Muscle of arm (tissue), 12 donors: Measurements from ENCODE around the gene MORN1. TPM values are rescaled to one million over a fixed set of nuclear protein-coding genes. Genes with fewer than 3 reads are reported as not detected.

ENCODE experiments used
- DNase-seq: peaks from one replicate; pipeline ENCODE4 v3.0.0-alpha.2; 2013
- polyA plus RNA-seq, 12 donors: library from polyadenylated mRNA; unstranded; fragments of 120-200 nt; gene quantifications; one replicate each; pipeline ENCODE4 v1.2.1, GENCODE V29; 2013; ENCODE audit not compliant: insufficient read length in 12 of 12

MORN1 gene
- polyA plus RNA-seq, 12 donors = 4.4 to 9.4 (median 5.7) TPM; not detected in 1

DNA sequence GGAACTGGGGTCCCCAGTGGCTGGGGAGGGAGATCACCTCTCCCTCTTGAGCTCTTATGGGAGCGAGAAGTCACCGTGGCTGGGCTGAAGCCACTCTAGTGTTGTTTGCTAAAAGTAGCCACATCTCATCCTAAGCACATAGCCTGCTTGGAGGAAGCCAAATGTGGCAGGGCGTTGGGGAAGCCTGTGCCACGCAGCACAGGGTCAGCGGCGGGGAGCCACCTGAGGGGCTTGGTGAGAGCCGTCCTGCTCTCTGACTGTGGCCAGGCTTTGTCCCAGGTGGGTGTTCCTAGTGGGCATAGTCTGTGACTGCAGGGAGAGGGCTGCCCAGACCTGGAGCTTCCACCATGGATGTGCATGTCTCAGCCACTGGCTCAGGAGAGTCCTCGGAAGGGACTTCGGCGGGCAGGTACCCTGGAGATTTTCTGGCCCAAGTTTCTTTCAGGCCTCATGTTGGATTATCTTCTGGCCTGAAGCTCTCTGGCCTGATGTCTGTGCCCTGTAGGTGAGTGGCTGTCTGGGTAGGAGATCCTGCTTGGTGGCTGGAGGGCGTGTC, 38.9 kb downstream of the MORN1 start:
- no peak for DNase-seq

GRCh38 chr1:2351723-2352122, 39.6 kb downstream of the MORN1 start:
- DNase-seq = no peak

GRCh38 chr1:2350911-2351655, 40.3 kb downstream of the MORN1 start:
- DNase-seq = no peak

GRCh38 chr1:2350501-2350900, 40.9 kb downstream of the MORN1 start:
- no peak for DNase-seq

DNA sequence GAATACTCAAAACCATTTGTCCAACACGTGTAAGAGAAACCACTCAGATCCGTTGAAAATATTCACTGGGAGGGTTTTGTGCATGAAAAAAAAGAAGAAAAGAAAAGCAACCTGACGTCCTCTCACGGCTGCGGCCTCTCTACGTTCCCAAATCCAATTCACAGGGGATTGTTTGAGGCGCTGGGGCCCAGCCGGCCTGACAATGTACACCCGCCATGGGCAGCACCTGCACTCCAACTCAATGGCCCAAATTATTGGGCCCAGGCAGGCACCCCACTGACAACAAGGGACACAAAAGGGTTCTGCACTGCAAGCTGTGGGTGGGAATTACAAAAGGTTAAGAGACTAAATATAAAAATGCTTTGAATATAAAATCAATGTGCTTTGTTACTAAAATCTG, 41.5 kb downstream of the MORN1 start:
- no peak for DNase-seq

- DNase-seq = no peak
Measured at GRCh38 chr1:2348346-2349325, 42.7 kb downstream of the MORN1 start.

GRCh38 chr1:2347896-2348295, 43.5 kb downstream of the MORN1 start:
- no peak for DNase-seq

DNA sequence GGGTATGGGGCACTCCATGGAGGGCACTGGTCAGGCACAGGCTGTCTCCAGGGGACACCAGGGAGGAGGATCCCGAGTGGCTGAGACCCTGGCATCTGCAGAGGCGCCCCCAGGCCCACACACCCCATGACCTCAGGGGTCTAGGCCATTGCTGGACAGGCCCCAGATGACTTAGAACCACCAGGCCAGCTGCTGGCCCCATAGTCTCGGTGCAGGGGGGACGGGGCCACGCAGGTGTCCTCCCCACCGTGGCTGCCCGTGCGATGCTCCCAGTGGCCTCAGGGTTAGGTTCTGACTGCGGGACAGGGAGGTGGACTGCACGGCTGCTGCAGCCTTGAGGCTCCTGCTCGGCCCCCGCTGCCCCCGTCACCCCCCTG, 44.0 kb downstream of the MORN1 start:
- DNase-seq = no peak

GRCh38 chr1:2346691-2347408, 44.5 kb downstream of the MORN1 start:
- no peak for DNase-seq

- DNase-seq = no peak
Measured at GRCh38 chr1:2345297-2346075, 45.9 kb downstream of the MORN1 start.

GRCh38 chr1:2344744-2345296, 46.5 kb downstream of the MORN1 start:
- DNase-seq = no peak

- no peak for DNase-seq
Measured at GRCh38 chr1:2344121-2344681, 47.2 kb downstream of the MORN1 start.

DNA sequence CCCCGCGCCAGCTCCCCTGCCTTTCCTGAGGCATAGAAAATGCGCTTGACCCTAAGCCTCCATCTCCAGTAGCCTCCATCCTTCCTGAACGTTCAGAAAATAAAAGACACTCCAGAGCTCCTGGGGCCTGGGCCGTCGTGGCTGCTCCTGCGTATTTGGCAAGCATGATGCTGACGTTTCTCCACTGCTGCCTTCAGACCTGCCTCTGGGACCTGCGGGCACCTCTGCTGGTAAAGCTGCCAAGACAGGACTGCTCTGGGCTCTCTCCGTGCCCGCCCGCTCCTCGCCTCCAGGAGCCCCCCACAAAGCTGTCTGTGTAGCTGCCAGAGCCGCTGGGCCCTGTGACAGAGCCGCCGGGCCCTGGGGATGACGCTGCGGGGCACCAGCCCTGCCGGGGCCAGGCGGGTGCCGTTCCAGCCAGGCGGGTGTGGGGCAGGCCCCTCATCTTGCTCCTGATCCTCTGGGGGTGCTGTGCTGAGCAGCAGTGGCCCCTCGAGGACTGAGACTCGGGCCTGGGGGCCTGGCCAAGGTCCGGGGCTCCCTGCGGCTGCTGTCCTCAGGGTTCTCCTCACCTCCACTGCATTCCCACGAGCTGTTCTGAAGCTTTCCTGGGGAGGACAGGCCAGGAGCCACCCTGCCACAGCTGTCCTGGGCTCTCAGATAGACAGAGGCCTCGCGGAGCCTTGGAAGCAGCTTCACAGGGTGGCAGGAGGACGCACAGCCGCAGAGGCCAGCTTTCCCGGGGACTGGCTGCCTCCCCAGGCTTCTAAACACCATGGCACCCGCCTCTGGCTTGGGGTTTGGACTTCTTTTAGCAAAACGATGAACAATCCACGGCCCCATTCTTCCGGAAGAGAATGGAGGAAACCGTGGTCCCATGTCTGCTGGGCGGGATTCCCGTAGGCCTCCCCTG, 48.1 kb downstream of the MORN1 start:
- no peak for DNase-seq

DNA sequence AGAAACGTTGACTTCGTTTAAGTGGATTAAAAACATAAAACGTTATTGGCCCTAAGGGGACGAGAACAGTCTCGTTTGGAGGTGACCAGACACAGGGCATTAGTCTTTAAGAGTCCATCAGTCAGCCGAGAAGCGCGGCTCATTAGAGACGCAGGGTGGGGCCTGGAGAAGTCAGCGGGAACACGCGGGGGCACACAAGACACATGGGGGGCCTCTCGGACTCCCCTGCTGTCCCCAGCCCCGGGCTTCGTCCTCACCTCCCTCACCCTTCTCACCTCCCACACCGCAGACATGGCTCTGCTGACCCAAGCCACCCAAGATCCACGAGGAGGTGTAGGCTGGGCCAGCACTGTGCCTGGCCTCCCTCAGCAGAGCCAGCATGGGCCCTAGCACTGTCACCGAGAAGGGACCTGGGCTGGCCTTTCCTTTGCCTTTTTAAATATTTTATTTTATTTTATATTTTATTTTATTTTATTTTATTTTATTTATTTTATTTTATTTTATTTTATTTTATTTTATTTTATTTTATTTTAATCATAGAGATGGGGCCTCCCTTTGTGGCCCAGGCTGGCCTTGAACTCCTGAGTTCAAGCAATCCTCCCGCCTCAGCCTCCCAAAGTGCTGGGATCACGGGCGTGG, 48.9 kb downstream of the MORN1 start:
- DNase-seq = no peak

DNA sequence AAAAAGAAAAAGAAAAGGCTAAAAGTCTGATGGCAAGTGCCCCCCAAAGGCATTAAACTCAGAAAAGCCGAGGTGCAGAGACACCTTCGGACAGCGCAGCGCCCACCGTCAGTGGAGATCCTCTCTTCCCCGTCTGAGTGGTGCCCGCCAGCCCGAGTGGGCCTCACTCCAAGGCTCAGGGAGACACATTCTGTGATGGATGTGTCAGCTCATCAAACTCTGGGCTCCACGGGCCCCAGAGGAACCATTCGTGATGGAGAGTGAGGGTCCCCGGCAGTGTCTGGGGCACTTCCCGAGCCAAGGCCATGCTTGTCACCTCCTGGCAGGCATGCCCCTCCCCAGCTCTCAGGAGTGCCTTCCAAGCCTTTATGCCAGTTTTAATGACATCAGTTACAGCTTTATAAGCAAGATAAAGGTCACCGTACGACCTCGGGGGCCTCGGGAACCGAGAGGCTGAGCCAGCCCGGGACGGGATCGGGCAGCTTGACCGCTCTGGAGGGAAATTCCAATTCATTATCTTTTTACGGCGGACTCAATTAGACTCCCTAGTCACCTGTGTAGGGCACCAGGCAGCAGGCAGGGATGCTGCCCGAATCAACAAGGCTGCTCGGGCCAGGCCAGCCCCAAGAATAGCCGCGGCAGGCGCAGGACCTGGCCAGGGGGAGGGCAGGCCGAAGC, 49.5 kb downstream of the MORN1 start:
- DNase-seq = no peak

DNA sequence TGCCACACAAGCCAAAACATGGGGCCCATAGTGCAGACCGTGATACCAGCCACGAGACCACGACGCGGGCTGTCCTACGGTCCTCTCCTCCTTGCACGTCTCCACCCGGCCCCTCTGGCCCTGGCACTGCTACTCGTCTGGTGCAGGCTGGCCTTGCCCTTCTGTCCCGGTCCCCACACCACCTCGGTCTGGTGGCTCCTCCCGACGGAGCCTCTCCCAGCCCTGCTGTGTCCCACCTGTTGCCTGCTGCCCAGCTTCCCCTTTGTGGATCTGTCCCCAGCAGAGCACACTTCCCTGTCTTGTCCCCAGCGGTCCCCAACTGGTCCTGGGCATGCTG, 50.5 kb downstream of the MORN1 start:
- DNase-seq = no peak

GRCh38 chr1:2340086-2340917, 51.1 kb downstream of the MORN1 start:
- DNase-seq = no peak
